ENCODE measurements around the gene PCSK5.

GRCh38 chr9:75851917-75852316 is 38.6 kb upstream of the PCSK5 start:
- TF ChIP-seq CTCF (IDR thresholded peaks at IDR 0.05) (no peak), POLR2AphosphoS5 (IDR thresholded peaks at IDR 0.05) (no peak)

Measured in stomach (tissue), 4 donors.